ENCODE measurements around the gene KCNJ18.
"Not testable (repeated sequence)": the region's sequence is repeated elsewhere in the genome, so short reads cannot be mapped to it uniquely, and the experiment has no call there.

Gene KCNJ18

GRCh38 chr17:21683897-21684296, 8.4 kb upstream of the KCNJ18 start:
- in situ Hi-C loops (cut with MboI; ENCODE audit: low sequenced_read_pairs): not testable (repeated sequence)

- in situ Hi-C loops (cut with MboI; ENCODE audit: low sequenced_read_pairs): not testable (repeated sequence)
Measured at GRCh38 chr17:21684384-21684783, 7.9 kb upstream of the KCNJ18 start.

GRCh38 chr17:21685061-21685795, 7.1 kb upstream of the KCNJ18 start:
- in situ Hi-C loops (cut with MboI; ENCODE audit: low sequenced_read_pairs): not testable (repeated sequence)

GRCh38 chr17:21686165-21687015, 5.9 kb upstream of the KCNJ18 start:
- in situ Hi-C loops (cut with MboI; ENCODE audit: low sequenced_read_pairs): no loop called here

- in situ Hi-C loops (cut with MboI; ENCODE audit: low sequenced_read_pairs): no loop called here
Measured at GRCh38 chr17:21687136-21687953, 5.0 kb upstream of the KCNJ18 start.

GRCh38 chr17:21688293-21688949, 3.9 kb upstream of the KCNJ18 start:
- in situ Hi-C loops (cut with MboI; ENCODE audit: low sequenced_read_pairs): no loop called here

GRCh38 chr17:21689604-21690003, 2.7 kb upstream of the KCNJ18 start:
- in situ Hi-C loops (cut with MboI; ENCODE audit: low sequenced_read_pairs): no loop called here

- in situ Hi-C loops (cut with MboI; ENCODE audit: low sequenced_read_pairs): not testable (repeated sequence)
Measured at GRCh38 chr17:21690811-21691210, 1.5 kb upstream of the KCNJ18 start.

GRCh38 chr17:21691481-21691880, 842 bp upstream of the KCNJ18 start:
- in situ Hi-C loops (cut with MboI; ENCODE audit: low sequenced_read_pairs): not testable (repeated sequence)

GRCh38 chr17:21692704-21693065, 362 bp downstream of the KCNJ18 start:
- in situ Hi-C loops (cut with MboI; ENCODE audit: low sequenced_read_pairs): not testable (repeated sequence)

GRCh38 chr17:21693391-21693796, 1.1 kb downstream of the KCNJ18 start:
- in situ Hi-C loops (cut with MboI; ENCODE audit: low sequenced_read_pairs): not testable (repeated sequence)

GRCh38 chr17:21693937-21694336, 1.6 kb downstream of the KCNJ18 start:
- in situ Hi-C loops (cut with MboI; ENCODE audit: low sequenced_read_pairs): not testable (repeated sequence)

- in situ Hi-C loops (cut with MboI; ENCODE audit: low sequenced_read_pairs): not testable (repeated sequence)
Measured at GRCh38 chr17:21696227-21696626, 3.9 kb downstream of the KCNJ18 start.

GRCh38 chr17:21696842-21697507, 4.7 kb downstream of the KCNJ18 start:
- in situ Hi-C loops (cut with MboI; ENCODE audit: low sequenced_read_pairs): not testable (repeated sequence)

GRCh38 chr17:21697508-21697860, 5.2 kb downstream of the KCNJ18 start:
- in situ Hi-C loops (cut with MboI; ENCODE audit: low sequenced_read_pairs): not testable (repeated sequence)

- in situ Hi-C loops (cut with MboI; ENCODE audit: low sequenced_read_pairs): not testable (repeated sequence)
Measured at GRCh38 chr17:21698437-21699075, 6.2 kb downstream of the KCNJ18 start.

- in situ Hi-C loops (cut with MboI; ENCODE audit: low sequenced_read_pairs): not testable (repeated sequence)
Measured at GRCh38 chr17:21699124-21699523, 6.8 kb downstream of the KCNJ18 start.

GRCh38 chr17:21699573-21700236, 7.4 kb downstream of the KCNJ18 start:
- in situ Hi-C loops (cut with MboI; ENCODE audit: low sequenced_read_pairs): not testable (repeated sequence)

GRCh38 chr17:21701090-21701489, 8.8 kb downstream of the KCNJ18 start:
- in situ Hi-C loops (cut with MboI; ENCODE audit: low sequenced_read_pairs): not testable (repeated sequence)

Measured in HL-60/S4 treated with retinoic acid at 250 ng/mL for 4 days and 3 days (cell line).